Body of pancreas (tissue), 4 donors: Measurements from ENCODE around the gene ERG. TPM values are rescaled to one million over a fixed set of nuclear protein-coding genes. Genes with fewer than 3 reads are reported as not detected.

Experiments
- ATAC-seq: fragments of 150-250 bp; one replicate; pipeline ENCODE4 v1.9.1; 2016
- DNase-seq, 4 donors: peaks; one replicate each; pipeline ENCODE4 v3.0.0-alpha.2; 2019
- H3K27ac ChIP-seq, 4 donors: fragments of 200-600 bp; sonication (generic); 1 replicate in 3 of 4; 2 replicates in 1 of 4; pipeline versions ENCODE4 v1.5.1 to v1.6.1; 2016 to 2019; ENCODE audit warnings: mild to moderate bottlenecking in 1 of 4, mixed read lengths in 1 of 4, moderate library complexity in 1 of 4
- H3K27me3 ChIP-seq, 2 donors: fragments of 200-600 bp; sonication (generic); one replicate each; pipeline ENCODE4 v1.6.0; 2016; ENCODE audit warnings: mild to moderate bottlenecking in 1 of 2
- H3K36me3 ChIP-seq, 2 donors: fragments of 200-600 bp; sonication (generic); replicated peaks in 1 of 2; 2 replicates each; pipeline ENCODE4 v1.5.1; 2016; ENCODE audit warnings: low read depth in 2 of 2; ENCODE audit not compliant: insufficient read depth in 1 of 2
- H3K4me1 ChIP-seq: fragments of 200-600 bp; sonication (generic); one replicate; pipeline ENCODE4 v1.6.0; 2016
- H3K4me3 ChIP-seq, 2 donors: fragments of 200-600 bp; sonication (generic); 1 replicate in 1 of 2; 2 replicates in 1 of 2; pipeline ENCODE4 v1.5.1; 2016 to 2019
- H3K9me3 ChIP-seq, 3 donors: fragments of 200-600 bp; sonication (generic); 1 replicate in 2 of 3; 2 replicates in 1 of 3; pipeline ENCODE4 v1.5.1; 2016
- POLR2A ChIP-seq, 3 donors: fragments of 450-650 bp; IDR thresholded peaks; one replicate each; pipeline ENCODE4 v1.6.1; 2016; ENCODE audit warnings: antibody characterized with exemption in 3 of 3, mild to moderate bottlenecking in 2 of 3
- WGBS, 2 donors: methylation state at CpG; one replicate each; pipeline ENCODE4 v1.1.5; 2017; 5-methylcytosine and 5-hydroxymethylcytosine counted together
- intact Hi-C: fragments of 100-400 bp; cut with DNase I; formaldehyde crosslinking; loops from one replicate; pipeline ENCODE4 v1.15.1; 2023
- total RNA-seq, 2 donors: library from RNA; depleted of rRNA; stranded (reverse); fragments of >200 nt; gene quantifications; one replicate each; pipeline ENCODE4 v1.1.0, GENCODE V29; 2016
- TF ChIP-seq, protein P1 (sequence below), 7 experiments: fragments of 450-650 bp in 4 of 7; fragments of 200-600 bp in 3 of 7; sonication (generic) in 3 of 7; IDR thresholded peaks; one replicate each; pipeline ENCODE4 v1.5.1; 2016 to 2019; ENCODE audit warnings: antibody characterized with exemption in 7 of 7

The ERG gene
- total RNA-seq, 2 donors from 2014 or later = 4.2 to 7.3 TPM

DNA sequence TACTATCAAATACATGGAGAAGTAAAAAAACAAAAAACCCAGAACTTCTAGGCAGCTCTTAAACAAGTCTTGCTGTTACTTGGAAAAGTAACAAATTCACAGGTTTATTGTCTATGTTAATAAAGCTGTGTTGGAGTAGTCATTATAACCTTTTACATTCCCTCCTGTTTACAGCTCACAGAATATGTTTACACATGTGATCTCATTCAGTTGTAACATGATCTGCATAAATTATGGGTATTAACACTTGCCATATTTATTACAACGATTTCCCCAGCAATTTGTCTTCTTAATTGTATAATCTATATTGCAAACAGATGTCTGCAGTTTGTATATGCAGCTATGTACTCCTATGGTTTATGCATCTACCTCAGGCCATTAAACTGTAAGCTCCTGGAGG is 28.6 kb downstream of the ERG start:
- no peak for ATAC-seq
- no peak overlapping the region for H3K4me3 ChIP-seq
- H3K36me3 ChIP-seq = no peaks in the 10 kb centered on the region
- no peaks in the 10 kb centered on the region for H3K4me1 ChIP-seq
- TF ChIP-seq, protein P1, sequence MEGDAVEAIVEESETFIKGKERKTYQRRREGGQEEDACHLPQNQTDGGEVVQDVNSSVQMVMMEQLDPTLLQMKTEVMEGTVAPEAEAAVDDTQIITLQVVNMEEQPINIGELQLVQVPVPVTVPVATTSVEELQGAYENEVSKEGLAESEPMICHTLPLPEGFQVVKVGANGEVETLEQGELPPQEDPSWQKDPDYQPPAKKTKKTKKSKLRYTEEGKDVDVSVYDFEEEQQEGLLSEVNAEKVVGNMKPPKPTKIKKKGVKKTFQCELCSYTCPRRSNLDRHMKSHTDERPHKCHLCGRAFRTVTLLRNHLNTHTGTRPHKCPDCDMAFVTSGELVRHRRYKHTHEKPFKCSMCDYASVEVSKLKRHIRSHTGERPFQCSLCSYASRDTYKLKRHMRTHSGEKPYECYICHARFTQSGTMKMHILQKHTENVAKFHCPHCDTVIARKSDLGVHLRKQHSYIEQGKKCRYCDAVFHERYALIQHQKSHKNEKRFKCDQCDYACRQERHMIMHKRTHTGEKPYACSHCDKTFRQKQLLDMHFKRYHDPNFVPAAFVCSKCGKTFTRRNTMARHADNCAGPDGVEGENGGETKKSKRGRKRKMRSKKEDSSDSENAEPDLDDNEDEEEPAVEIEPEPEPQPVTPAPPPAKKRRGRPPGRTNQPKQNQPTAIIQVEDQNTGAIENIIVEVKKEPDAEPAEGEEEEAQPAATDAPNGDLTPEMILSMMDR (IDR thresholded peaks at IDR 0.05) = no peak
- no peak for TF ChIP-seq POLR2A (IDR thresholded peaks at IDR 0.05)
- intact Hi-C loops = no loop called here
- WGBS, 2 donors = 8 to 13% methylated on average over 1 of the region's 1 CpG
- H3K27ac ChIP-seq = no peak overlapping the region
- no peak for DNase-seq
- H3K9me3 ChIP-seq = no peaks in the 10 kb centered on the region
- H3K27me3 ChIP-seq = no peaks in the 10 kb centered on the region

DNA sequence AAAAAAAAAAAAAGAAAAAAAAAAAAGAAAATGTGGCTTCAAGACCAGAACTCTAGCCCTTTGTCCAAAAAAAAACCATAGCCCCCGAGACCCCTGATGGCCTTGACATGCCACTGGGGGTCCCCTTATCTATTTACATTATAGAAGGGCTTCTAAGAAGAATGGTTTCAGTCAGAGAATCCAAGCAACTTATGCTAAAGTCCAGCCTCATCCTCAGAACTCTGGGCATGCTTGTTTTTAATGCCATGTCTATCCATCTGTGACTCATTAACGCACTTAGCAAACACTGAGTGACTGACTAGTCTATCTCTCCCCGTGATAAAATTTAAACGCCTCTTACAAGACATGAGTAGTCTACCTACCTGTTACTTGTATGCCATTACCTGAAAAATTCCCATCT is 29.3 kb downstream of the ERG start:
- no peaks in the 10 kb centered on the region for H3K4me1 ChIP-seq
- H3K9me3 ChIP-seq = no peaks in the 10 kb centered on the region
- DNase-seq (no peak), ATAC-seq (no peak)
- H3K4me3 ChIP-seq = no peak overlapping the region
- no peaks in the 10 kb centered on the region for H3K36me3 ChIP-seq
- intact Hi-C loops = no loop called here
- no peak overlapping the region for H3K27ac ChIP-seq
- TF ChIP-seq POLR2A (IDR thresholded peaks at IDR 0.05) = no peak
- TF ChIP-seq, protein P1 (IDR thresholded peaks at IDR 0.05) = no peak
- 8 to 18% methylated on average over 4 of the region's 4 CpGs for WGBS, 2 donors
- H3K27me3 ChIP-seq = no peaks in the 10 kb centered on the region

DNA sequence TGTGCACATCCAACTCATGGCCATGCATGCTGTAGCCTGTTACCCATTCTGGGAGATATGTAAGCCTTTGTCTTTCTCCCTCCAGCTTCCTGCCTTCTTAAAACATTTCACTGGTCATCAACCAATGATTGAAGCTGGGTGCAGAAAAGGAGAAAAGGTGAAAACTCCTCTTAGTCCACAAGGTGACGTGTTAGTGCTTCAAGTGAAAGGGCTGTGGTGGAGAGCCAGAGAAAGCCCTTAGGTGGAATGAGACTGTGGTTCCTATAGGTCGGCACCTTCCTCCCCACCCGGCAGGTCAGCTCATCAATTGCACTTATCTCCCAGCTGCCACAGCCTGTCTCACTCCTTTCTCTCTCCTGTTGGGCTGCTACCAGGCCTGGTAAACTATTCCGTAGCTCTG is 30.4 kb downstream of the ERG start:
- intact Hi-C loops = no loop called here
- Histone ChIP-seq H3K9me3 (no peaks in the 10 kb centered on the region), H3K27ac (no peak overlapping the region), H3K27me3 (no peaks in the 10 kb centered on the region), H3K36me3 (no peaks in the 10 kb centered on the region), H3K4me1 (no peaks in the 10 kb centered on the region), H3K4me3 (no peak overlapping the region)
- ATAC-seq (no peak), DNase-seq (no peak)
- TF ChIP-seq, protein P1 (IDR thresholded peaks at IDR 0.05) = no peak
- TF ChIP-seq POLR2A (IDR thresholded peaks at IDR 0.05) = no peak
- WGBS, 2 donors = 34 to 40% methylated on average over 4 of the region's 4 CpGs

DNA sequence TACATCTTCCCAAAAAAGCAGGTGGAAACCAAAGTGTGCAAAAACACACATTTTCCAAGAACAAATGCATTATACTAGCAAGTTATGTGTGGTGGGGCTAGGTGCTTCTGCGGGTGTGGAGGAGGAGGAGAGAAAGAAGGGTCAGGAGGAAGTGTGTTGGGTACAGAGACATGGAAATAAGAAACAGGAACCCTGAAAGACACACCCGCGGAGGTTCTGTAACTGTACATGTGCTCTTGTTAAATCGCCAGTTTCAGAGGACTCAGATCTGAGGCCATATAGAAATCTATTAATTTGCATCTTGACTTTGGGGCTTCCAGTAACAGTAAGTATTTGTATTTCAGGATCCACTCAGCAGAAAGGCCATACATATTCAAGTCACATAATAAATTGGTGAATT is 30.9 kb downstream of the ERG start:
- ATAC-seq = no peak
- no peaks in the 10 kb centered on the region for H3K36me3 ChIP-seq
- no peak for DNase-seq
- H3K4me1 ChIP-seq = no peaks in the 10 kb centered on the region
- H3K27me3 ChIP-seq = no peaks in the 10 kb centered on the region
- 57 to 79% methylated on average over 4 of the region's 4 CpGs for WGBS, 2 donors
- no peaks in the 10 kb centered on the region for H3K9me3 ChIP-seq
- H3K4me3 ChIP-seq = no peak overlapping the region
- TF ChIP-seq POLR2A (IDR thresholded peaks at IDR 0.05) = no peak
- TF ChIP-seq, protein P1 (IDR thresholded peaks at IDR 0.05) = no peak
- no peak overlapping the region for H3K27ac ChIP-seq
- intact Hi-C loops = no loop called here

DNA sequence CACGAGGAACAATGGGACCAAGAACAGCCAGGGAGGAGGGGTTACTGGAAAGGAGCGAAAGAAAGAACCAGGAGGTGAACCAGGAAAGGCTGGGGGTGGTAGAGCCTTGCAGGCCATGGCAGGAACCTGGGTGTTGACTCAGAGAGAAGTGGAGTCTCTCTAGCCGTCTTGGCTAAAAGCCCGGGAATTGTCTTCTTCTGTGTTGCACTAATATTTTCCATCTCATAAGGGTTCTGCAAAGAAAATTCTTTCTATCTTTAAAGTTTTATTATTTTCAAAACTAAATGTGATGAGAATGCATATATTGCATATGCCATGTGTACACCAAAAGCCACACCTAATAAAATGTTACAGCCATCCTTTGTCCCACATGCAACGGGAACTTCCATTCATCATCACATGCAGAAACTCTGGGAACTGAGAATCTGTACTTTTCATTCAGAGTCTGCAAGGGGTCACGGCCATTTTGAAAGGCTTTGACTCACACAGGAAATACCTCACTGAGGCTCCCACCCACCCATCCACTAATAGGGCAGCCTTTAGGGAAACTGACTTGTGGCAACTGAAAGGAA is 38.0 kb downstream of the ERG start:
- Histone ChIP-seq H3K27me3 (no peaks in the 10 kb centered on the region), H3K4me3 (no peak overlapping the region), H3K4me1 (peaks cover 8% of the 10 kb centered on the region), H3K36me3 (no peaks in the 10 kb centered on the region), H3K9me3 (no peaks in the 10 kb centered on the region), H3K27ac (no peak overlapping the region)
- 64 to 81% methylated on average over 6 of the region's 6 CpGs for WGBS, 2 donors
- ATAC-seq (no peak), DNase-seq (no peak)
- TF ChIP-seq, protein P1 (IDR thresholded peaks at IDR 0.05) = no peak
- no peak for TF ChIP-seq POLR2A (IDR thresholded peaks at IDR 0.05)
- intact Hi-C loops = no loop called here
